Heart left ventricle (tissue), 16 donors: ENCODE results near the gene HTR1B. TPM values are rescaled to one million over a fixed set of nuclear protein-coding genes. Genes with fewer than 3 reads are reported as not detected.

Source experiments
- ATAC-seq, 4 donors: fragments of 200-7000 bp; cut with Tn5 transposase; one replicate each; pipeline ENCODE4 v1.9.1; 2020 to 2022; ENCODE audit warnings: moderate library complexity in 4 of 4, mild to moderate bottlenecking in 3 of 4, moderate number of reproducible peaks in 1 of 4
- DNase-seq, 5 donors: peaks; one replicate each; pipeline ENCODE4 v3.0.0-alpha.2; 2020
- H3K27ac ChIP-seq, 12 donors: fragments of 200-600 bp; sonication (generic) in 4 of 12; one replicate each; pipeline versions ENCODE4 v1.5.0 to v1.8.0; 2016 to 2022; ENCODE audit warnings: mild to moderate bottlenecking in 2 of 12
- H3K27me3 ChIP-seq, 9 donors: fragments of 200-600 bp; sonication (generic) in 2 of 9; one replicate each; pipeline versions ENCODE4 v1.5.1 to v1.8.0; 2016 to 2022; ENCODE audit warnings: mild to moderate bottlenecking in 3 of 9
- H3K36me3 ChIP-seq, 9 donors: fragments of 200-600 bp; sonication (generic) in 2 of 9; one replicate each; pipeline versions ENCODE4 v1.5.0 to v1.8.0; 2018 to 2022; ENCODE audit warnings: mild to moderate bottlenecking in 2 of 9
- H3K4me1 ChIP-seq, 12 donors: fragments of 200-600 bp; sonication (generic) in 4 of 12; one replicate each; pipeline versions ENCODE4 v1.5.0 to v1.8.0; 2016 to 2022; ENCODE audit warnings: mild to moderate bottlenecking in 3 of 12
- H3K4me3 ChIP-seq, 12 donors: fragments of 200-600 bp; sonication (generic) in 4 of 12; one replicate each; pipeline versions ENCODE4 v1.5.0 to v1.8.0; 2017 to 2022; ENCODE audit warnings: mild to moderate bottlenecking in 9 of 12, moderate library complexity in 4 of 12
- H3K9me3 ChIP-seq, 12 donors: fragments of 200-600 bp; sonication (generic) in 4 of 12; one replicate each; pipeline versions ENCODE4 v1.5.0 to v1.8.0; 2016 to 2022; ENCODE audit warnings: mild to moderate bottlenecking in 1 of 12
- POLR2A ChIP-seq, 2 donors: fragments of 450-650 bp; IDR thresholded peaks; one replicate each; pipeline ENCODE4 v1.6.1; 2017; ENCODE audit warnings: antibody characterized with exemption in 2 of 2, mild to moderate bottlenecking in 2 of 2, moderate library complexity in 2 of 2
- WGBS, 4 donors: extraction: QIAGEN DNeasy Blood & Tissue Kit in 2 of 4; methylation state at CpG; one replicate each; pipeline versions ENCODE4 v1.1.5 to v1.1.7; 2013 to 2018; 5-methylcytosine and 5-hydroxymethylcytosine counted together
- intact Hi-C, 10 donors: fragments of 100-400 bp; cut with DNase I; formaldehyde crosslinking; loops; one replicate each; pipeline versions ENCODE4 v1.11.1 to v1.14.2; 2022
- polyA plus RNA-seq, 2 donors: library from polyadenylated mRNA; stranded (reverse); fragments of 200-250 nt; gene quantifications; one replicate each; pipeline ENCODE4 v1.2.3, GENCODE V29; 2013
- total RNA-seq, 9 donors: library from RNA; depleted of rRNA in 2 of 9; stranded (reverse); fragments of >200 nt in 2 of 9; fragmentation: NEBNext Ultra II Directional in 3 of 9; extraction: Animal tissue kit (Norgen Biotek cat#: 25700) in 3 of 9; gene quantifications; one replicate each; pipeline versions ENCODE4 v1.1.0 to v1.2.4, GENCODE V29; 2016 to 2023
- TF ChIP-seq, protein P1 (sequence below), 12 donors: fragments of 200-600 bp; sonication (generic) in 4 of 12; IDR thresholded peaks; one replicate each; pipeline versions ENCODE4 v1.5.0 to v1.8.0; 2018 to 2022; ENCODE audit warnings: antibody characterized with exemption in 12 of 12, mild to moderate bottlenecking in 5 of 12
- donor health status: ischemic (EF 13 %, LVEDD 7.1; RV severe dilation, severe dysfunction).
- donor health status: healthy with polysubstance abuse.
- donor health status: DM: no; HTN: yes; CAD: no.
- donor health status: DM: no; HTN: no; CAD: no.
- donor health status: ischemic (EF 25% LVEDD 6.9; RV normal size, moderate dysfunction).
- donor health status: ischemic (EF 25% LVEDD 5.7; RV mildly dilated, moderate dysfunction).
- donor health status: healthy.
- donor health status: DM: yes; HTN: yes; CAD: no.
- donor health status: ischemic (EF 35%, LVEDD 5.7; RV mildly dilated, moderate dysfunction).
- donor health status: nonischemic (EF 11% LVEDD 7.7; RV severe dilation, severe dysfunction).
- donor health status: DM: yes; HTN: yes; CAD: no.
- donor health status: PGD.
- donor health status: ischemic (EF 29% LVEDD 5.4; RV normal size, mild dysfunction).
- donor health status: nonischemic (EF 23%, LVEDD 6.1; RV moderate dilation, normal function).

Gene HTR1B
- total and polyA plus RNA-seq, 11 donors = 0.03 to 0.10 TPM; not detected in 9

- no peak overlapping the region for H3K4me3 ChIP-seq
- WGBS, 4 donors = 19 to 23% (median 20%) methylated on average over 6 of the region's 6 CpGs
- H3K36me3 ChIP-seq = no peaks in the 10 kb centered on the region
- TF ChIP-seq POLR2A (IDR thresholded peaks at IDR 0.05) = no peak
- TF ChIP-seq, protein P1, sequence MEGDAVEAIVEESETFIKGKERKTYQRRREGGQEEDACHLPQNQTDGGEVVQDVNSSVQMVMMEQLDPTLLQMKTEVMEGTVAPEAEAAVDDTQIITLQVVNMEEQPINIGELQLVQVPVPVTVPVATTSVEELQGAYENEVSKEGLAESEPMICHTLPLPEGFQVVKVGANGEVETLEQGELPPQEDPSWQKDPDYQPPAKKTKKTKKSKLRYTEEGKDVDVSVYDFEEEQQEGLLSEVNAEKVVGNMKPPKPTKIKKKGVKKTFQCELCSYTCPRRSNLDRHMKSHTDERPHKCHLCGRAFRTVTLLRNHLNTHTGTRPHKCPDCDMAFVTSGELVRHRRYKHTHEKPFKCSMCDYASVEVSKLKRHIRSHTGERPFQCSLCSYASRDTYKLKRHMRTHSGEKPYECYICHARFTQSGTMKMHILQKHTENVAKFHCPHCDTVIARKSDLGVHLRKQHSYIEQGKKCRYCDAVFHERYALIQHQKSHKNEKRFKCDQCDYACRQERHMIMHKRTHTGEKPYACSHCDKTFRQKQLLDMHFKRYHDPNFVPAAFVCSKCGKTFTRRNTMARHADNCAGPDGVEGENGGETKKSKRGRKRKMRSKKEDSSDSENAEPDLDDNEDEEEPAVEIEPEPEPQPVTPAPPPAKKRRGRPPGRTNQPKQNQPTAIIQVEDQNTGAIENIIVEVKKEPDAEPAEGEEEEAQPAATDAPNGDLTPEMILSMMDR (IDR thresholded peaks at IDR 0.05) = peak; percentile 54 to 84 (median 67)
- intact Hi-C loops = loop anchor here in 9 of 10 donors (5.0 to 10.0 kb wide), 10 partner anchors 113 to 1526 kb away; no protein-coding TSS in a partner anchor
- H3K27me3 ChIP-seq = peaks cover 0 to 26% (median 12%) of the 10 kb centered on the region in 9 donors
- peak; percentile 61 to 91 (median 88) for ATAC-seq
- H3K27ac ChIP-seq = peak overlapping the region in 7 of 12 donors; percentile 7 to 68 (median 40)
- peak in 4 of 5 donors; percentile 59 to 71 (median 64) for DNase-seq
- H3K9me3 ChIP-seq = no peaks in the 10 kb centered on the region
- peaks cover 0 to 5% (median 0%) of the 10 kb centered on the region in 12 donors for H3K4me1 ChIP-seq
These were observed 5.5 kb downstream of the HTR1B start for GRCh38 chr6:77457720-77458349.

DNA sequence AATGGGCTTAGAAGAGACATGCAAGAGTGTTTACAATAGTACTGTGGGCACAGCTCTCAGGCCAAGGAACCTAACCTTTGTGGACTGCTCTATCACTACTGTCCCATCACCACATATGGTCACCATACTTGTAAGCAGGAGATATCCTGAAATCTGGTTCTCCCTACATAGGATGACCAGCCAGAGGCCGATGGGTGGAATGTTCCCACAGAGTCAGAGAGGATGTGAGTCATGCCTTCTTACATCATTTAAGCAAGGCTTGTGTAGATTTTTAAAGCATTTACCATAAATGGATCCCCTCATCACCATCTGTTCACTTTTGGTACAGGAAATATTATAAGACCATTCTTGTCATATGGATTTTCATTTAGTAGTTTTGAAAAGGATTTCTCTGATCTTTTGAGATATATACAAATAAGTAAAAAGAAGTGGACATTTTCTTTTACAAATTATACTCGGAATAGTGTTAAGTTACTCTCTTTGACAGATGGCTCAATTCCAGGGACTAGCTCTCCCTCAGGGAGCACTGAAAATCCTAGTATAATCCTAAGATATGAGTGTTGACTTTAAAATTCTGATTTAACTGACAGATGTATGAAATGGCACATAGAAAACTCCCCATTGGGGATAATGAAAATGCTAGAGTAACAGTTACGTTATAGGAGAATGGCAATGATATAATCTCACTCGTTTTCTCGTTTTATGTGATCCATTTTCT lies 6.6 kb downstream of the HTR1B start:
- Histone ChIP-seq H3K4me3 (no peak overlapping the region), H3K27me3 (peaks cover 0 to 15% (median 1%) of the 10 kb centered on the region in 9 donors), H3K36me3 (no peaks in the 10 kb centered on the region), H3K27ac (peak overlapping the region in 10 of 12 donors; percentile 13 to 72 (median 50)), H3K4me1 (peaks cover 0 to 2% (median 0%) of the 10 kb centered on the region in 12 donors), H3K9me3 (no peaks in the 10 kb centered on the region)
- no peak for TF ChIP-seq POLR2A (IDR thresholded peaks at IDR 0.05)
- TF ChIP-seq, protein P1 (IDR thresholded peaks at IDR 0.05) = no peak
- ATAC-seq (peak in 3 of 4 donors; percentile 67 to 93 (median 83)), DNase-seq (peak in 3 of 5 donors; percentile 18 to 66 (median 46))
- WGBS, 4 donors = 47 to 64% (median 56%) methylated on average over 5 of the region's 5 CpGs
- intact Hi-C loops = loop anchor here in 9 of 10 donors (5.0 to 10.0 kb wide), 10 partner anchors 112 to 1524 kb away; no protein-coding TSS in a partner anchor

- no peaks in the 10 kb centered on the region for H3K9me3 ChIP-seq
- peaks cover 0 to 5% (median 0%) of the 10 kb centered on the region in 9 donors for H3K27me3 ChIP-seq
- intact Hi-C loops = loop anchor here in 9 of 10 donors (5.0 to 10.0 kb wide), 10 partner anchors 110 to 1523 kb away; no protein-coding TSS in a partner anchor
- ATAC-seq (no peak), DNase-seq (no peak)
- H3K4me3 ChIP-seq = no peak overlapping the region
- TF ChIP-seq, protein P1 (IDR thresholded peaks at IDR 0.05) = no peak
- H3K4me1 ChIP-seq = peaks cover 0 to 2% (median 0%) of the 10 kb centered on the region in 12 donors
- H3K36me3 ChIP-seq = no peaks in the 10 kb centered on the region
- H3K27ac ChIP-seq = peak overlapping the region in 3 of 12 donors; percentile 13 to 68 (median 68)
These were observed 8.0 kb downstream of the HTR1B start for GRCh38 chr6:77455271-77455670.

- TF ChIP-seq, protein P1 (IDR thresholded peaks at IDR 0.05) = no peak
- TF ChIP-seq POLR2A (IDR thresholded peaks at IDR 0.05) = no peak
- no peaks in the 10 kb centered on the region for H3K27me3 ChIP-seq
- no peak overlapping the region for H3K4me3 ChIP-seq
- WGBS, 4 donors = 75 to 82% (median 79%) methylated on average over 2 of the region's 2 CpGs
- no peak overlapping the region for H3K27ac ChIP-seq
- no peak for DNase-seq
- no peak for ATAC-seq
- H3K36me3 ChIP-seq = no peaks in the 10 kb centered on the region
- H3K4me1 ChIP-seq = peaks cover 0 to 2% (median 0%) of the 10 kb centered on the region in 12 donors
- intact Hi-C loops = loop anchor here in 7 of 10 donors (10.0 kb wide), 7 partner anchors 110 to 1520 kb away; no protein-coding TSS in a partner anchor
- H3K9me3 ChIP-seq = no peaks in the 10 kb centered on the region
These were observed 8.9 kb downstream of the HTR1B start for GRCh38 chr6:77454386-77454785.
